Hindlimb muscle (tissue), 1 donor: Measurements from ENCODE around the gene PRR20B. TPM values are rescaled to one million over a fixed set of nuclear protein-coding genes. Genes with fewer than 3 reads are reported as not detected.
"Not testable (repeated sequence)": the region's sequence is repeated elsewhere in the genome, so short reads cannot be mapped to it uniquely, and the experiment has no call there.

Experiments
- DNase-seq: peaks from one replicate; pipeline ENCODE4 v3.0.0-alpha.2; 2013
- polyA plus RNA-seq: library from polyadenylated mRNA; unstranded; fragments of 120-200 nt; gene quantifications from one replicate; pipeline ENCODE4 v1.2.1, GENCODE V29; 2013; ENCODE audit not compliant: insufficient read length

PRR20B gene
- polyA plus RNA-seq: not detected

DNA sequence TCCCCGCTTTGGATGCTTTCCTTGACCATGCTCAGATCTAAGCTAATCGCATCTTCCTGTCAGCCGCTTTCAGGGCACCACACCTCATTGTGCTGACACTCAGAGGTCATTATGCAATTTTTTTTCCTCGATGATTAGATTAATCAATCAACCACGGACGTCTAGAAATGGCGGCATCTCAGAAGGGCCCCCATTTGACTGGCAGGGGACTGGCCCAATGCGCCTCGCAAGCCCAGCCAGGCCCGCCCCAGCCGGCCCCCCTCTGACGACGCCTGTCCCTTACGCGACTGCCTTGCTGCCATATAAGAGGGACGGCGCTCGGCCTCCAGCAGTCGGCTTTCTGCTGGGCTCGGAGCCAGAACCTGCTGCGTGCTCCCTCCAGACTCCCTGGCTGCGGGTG is at the start of gene PRR20B:
TSS of gene PRR20B (plus strand) at position 301 of the 400 bp plus-strand sequence. CDS start 387 bp downstream, outside the sequence.
- DNase-seq: not testable (repeated sequence)

DNA sequence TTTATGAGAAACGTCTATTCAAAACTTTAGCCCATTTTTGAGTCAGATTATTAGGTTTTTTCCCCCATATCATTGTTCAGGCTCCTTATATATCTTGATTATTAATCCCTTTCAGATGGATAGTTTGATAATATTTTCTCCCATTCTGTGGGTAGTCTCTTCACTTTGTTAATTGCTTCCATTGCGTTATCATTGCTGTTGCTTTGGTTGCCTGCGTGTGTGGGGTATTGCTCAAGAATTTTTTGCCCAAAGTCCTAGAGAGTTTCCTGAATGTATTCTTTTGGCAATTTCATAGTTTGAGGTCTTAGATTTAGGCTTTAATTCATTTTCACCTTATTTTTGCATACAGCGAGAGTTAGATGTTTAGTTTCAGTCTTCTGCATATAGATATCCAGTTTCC is 32.3 kb upstream of the PRR20B start:
- no peak for DNase-seq

DNA sequence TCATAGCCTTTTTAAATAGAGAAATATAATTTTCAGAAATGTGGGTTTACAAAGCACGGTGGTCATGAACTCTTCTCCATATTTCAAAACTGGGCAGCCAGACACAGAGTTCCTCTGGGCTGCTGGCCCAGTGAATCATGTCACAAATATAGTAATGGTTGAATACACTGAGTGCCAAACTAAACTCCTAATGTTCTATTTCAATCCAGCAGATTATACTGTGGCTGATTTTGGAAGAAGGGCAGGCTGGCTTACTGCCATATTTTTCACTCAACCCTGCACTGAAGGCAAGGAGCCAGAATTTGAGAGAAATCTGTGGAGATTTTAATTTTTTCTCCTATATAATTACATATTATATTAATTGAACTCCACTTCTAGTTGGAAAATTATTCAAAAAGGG is 23.6 kb upstream of the PRR20B start:
- peak; percentile 84 for DNase-seq

DNA sequence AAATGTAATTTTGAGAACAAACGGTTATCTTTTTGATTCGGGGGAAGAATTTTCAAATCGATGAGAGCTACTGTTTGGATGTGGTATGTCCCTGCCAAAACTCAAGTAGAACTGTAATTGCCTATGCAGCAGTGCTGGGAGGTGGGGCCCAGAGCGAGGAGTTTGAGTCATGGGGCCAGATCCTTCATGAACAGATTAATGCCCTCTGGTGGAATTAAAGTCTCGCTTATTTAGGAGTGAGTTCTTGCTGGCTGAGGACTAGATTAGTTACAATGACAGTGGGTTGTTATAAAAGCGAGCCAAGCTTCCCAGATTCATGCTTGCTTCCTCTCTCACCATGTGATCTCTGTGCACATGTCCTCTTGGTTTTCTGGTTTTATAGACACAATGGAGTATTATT is 18.4 kb upstream of the PRR20B start:
- no peak for DNase-seq

DNA sequence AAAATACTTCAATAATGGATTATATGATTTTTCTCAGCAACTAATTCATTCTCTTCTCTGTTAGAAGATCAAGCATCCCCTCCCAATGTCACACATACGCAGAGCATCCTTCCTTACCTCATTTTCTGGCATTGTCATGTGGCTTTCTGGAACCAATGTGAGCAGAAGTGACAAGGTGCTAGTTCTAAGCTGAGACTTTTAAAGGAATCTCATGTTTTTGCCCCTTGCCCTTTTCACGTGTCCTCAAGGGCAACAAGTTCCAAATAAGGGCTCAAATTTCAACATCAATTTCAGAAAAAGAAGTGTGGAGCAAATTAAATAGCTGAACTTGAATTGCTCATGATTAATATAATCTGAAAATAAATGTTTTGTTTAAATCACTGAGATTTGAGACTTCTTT is 11.2 kb upstream of the PRR20B start:
- no peak for DNase-seq

DNA sequence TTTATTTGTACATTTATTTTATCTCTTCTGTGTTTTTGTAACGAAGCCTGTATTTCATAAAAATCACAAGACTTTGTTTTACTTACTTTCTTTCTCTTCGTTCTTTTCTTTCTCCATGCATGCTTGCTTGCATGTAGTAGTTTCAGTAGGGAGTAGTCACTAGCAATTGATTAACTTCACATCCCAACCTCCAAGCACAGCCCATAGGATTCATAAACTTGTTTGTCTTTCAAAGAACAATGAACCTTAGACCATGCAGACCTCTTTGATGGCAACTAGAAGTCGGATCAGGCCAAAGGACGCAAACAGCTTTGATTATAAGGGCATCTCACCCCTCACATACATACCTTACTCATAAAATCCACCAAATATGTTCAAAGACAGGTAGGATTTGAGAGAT is 9.7 kb upstream of the PRR20B start:
- no peak for DNase-seq

DNA sequence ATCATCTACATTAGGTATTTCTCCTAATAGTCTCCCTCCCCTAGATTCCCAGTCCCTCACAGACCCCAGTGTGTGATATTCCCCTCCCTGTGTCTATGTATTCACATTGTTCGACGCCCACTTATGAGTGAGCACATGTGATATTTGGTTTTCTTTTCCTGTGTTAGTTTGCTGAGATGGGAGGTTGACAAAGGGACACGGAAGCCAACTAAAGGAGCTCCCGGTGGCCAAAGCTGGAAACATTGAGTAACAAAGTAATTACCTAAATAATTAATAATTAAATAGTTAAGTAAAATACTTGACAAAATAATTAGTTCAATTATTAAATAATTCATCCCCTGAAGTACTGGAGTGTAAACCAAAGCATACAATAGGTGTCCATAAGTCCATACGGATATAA is 8.3 kb upstream of the PRR20B start:
- no peak for DNase-seq

DNA sequence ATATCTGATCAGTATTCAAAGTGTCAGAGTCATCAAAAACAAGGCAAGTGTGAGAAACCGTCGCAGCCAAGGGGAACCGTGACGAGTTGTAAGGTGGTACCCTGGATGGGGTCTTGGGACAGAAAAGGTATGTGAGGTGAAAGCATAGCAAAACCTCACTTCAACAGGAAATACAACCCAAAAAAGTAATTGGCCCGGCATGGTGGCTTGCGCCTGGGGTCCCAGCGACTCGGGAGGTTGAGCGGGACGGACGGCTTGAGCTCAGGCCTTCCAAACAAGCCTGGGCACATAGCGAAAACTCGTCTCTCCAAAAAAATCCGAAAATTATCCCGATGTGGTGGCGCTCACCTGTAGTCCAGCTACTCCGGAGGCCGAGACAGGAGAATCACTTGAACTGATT is 7.5 kb upstream of the PRR20B start:
- DNase-seq: not testable (repeated sequence)

DNA sequence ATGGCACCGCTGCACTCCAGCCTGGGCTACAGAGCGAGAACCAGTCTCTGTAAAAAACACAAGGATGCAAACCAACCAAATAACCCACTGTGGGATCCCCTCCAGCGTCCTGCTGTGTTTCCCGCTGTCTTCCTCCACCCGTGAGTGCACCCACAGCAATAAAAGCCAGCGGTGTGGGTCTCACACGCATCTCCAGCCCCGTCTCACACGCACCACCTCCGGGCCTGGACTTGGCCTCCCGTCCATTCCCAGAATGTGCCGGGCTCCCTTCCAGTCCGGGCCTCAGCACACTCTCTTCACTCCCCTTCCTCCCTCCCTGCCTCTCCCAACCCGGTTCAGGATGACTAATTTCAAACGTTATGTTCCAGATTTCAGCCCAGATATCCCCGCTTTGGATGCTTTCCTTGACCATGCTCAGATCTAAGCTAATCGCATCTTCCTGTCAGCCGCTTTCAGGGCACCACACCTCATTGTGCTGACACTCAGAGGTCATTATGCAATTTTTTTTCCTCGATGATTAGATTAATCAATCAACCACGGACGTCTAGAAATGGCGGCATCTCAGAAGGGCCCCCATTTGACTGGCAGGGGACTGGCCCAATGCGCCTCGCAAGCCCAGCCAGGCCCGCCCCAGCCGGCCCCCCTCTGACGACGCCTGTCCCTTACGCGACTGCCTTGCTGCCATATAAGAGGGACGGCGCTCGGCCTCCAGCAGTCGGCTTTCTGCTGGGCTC is 6.9 kb upstream of the PRR20B start, which contains the start of gene PRR20A:
TSS of gene PRR20A (plus strand) at position 684 of the 734 bp plus-strand sequence. CDS start 387 bp downstream, outside the sequence.
- not testable (repeated sequence) for DNase-seq

DNA sequence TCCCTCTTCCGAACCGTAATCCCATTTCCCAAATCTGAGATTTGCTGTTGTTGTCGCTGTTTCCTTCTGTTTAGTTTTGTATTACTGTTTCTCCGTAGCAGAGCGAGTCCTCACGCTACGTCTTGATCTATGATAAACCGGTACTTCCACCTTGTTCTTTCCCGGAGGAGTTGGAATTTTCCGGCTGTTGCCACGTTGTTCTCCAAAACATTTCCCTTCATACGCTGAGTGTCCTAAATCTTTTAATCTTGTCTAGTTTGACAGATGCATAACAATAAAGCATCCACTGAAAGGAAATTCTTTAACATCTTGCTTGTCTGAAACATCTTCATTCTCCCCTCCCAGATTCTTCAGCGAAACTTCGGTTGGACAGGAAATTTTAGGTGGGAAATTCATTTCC is 818 bp downstream of the PRR20B start:
- not testable (repeated sequence) for DNase-seq

DNA sequence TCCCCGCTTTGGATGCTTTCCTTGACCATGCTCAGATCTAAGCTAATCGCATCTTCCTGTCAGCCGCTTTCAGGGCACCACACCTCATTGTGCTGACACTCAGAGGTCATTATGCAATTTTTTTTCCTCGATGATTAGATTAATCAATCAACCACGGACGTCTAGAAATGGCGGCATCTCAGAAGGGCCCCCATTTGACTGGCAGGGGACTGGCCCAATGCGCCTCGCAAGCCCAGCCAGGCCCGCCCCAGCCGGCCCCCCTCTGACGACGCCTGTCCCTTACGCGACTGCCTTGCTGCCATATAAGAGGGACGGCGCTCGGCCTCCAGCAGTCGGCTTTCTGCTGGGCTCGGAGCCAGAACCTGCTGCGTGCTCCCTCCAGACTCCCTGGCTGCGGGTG is 6.5 kb downstream of the PRR20B start, which contains the start of gene PRR20C:
TSS of gene PRR20C (plus strand) at position 301 of the 400 bp plus-strand sequence. CDS start 387 bp downstream, outside the sequence.
- DNase-seq: not testable (repeated sequence)

DNA sequence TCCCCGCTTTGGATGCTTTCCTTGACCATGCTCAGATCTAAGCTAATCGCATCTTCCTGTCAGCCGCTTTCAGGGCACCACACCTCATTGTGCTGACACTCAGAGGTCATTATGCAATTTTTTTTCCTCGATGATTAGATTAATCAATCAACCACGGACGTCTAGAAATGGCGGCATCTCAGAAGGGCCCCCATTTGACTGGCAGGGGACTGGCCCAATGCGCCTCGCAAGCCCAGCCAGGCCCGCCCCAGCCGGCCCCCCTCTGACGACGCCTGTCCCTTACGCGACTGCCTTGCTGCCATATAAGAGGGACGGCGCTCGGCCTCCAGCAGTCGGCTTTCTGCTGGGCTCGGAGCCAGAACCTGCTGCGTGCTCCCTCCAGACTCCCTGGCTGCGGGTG is 13.0 kb downstream of the PRR20B start, which contains the start of gene PRR20D:
TSS of gene PRR20D (plus strand) at position 301 of the 400 bp plus-strand sequence. CDS start 387 bp downstream, outside the sequence.
- DNase-seq: not testable (repeated sequence)

DNA sequence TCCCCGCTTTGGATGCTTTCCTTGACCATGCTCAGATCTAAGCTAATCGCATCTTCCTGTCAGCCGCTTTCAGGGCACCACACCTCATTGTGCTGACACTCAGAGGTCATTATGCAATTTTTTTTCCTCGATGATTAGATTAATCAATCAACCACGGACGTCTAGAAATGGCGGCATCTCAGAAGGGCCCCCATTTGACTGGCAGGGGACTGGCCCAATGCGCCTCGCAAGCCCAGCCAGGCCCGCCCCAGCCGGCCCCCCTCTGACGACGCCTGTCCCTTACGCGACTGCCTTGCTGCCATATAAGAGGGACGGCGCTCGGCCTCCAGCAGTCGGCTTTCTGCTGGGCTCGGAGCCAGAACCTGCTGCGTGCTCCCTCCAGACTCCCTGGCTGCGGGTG is 19.6 kb downstream of the PRR20B start, which contains the start of gene PRR20E:
TSS of gene PRR20E (plus strand) at position 301 of the 400 bp plus-strand sequence. CDS start 387 bp downstream, outside the sequence.
- not testable (repeated sequence) for DNase-seq

DNA sequence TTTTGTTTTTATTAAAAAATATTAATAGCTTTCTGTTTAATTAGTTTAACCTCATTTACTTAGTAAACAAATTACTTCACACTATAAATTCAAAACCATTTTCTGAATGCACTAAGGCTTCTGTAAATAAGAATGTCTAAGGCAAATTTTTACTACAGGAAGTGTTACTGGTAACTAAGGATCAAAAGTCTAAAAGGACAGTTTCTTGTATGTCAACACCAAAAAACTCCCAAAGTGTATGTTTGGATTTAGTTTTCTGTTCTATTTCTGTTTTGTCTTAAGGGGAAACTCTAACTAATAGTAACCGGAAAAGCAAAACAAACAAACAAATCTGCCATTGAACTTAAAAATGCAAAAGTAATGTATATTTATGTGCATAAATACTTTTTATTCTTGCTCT is 44.4 kb downstream of the PRR20B start:
- no peak for DNase-seq

Other genes starting within 250 kb of the PRR20B start
- gene PRR20A, start 6.6 kb upstream of the PRR20B start, polyA plus RNA-seq: not detected
- not detected for gene PRR20C, start 6.6 kb downstream of the PRR20B start, polyA plus RNA-seq
- gene PRR20D, start 13.1 kb downstream of the PRR20B start, polyA plus RNA-seq: not detected
- not detected for gene PRR20E, start 19.7 kb downstream of the PRR20B start, polyA plus RNA-seq